WERI-Rb-1 (cell line): ENCODE data around the gene DHX15.
A peak's percentile ranks its signal among the peaks of the same experiment; 100 is the strongest.

Experiments used
- DNase-seq: peaks from one replicate; pipeline ENCODE4 v3.0.0-alpha.2; 2020
- H3K27ac ChIP-seq: fragments of 250-450 bp; sonication (Bioruptor Pico); 2 replicates; pipeline ENCODE4 v1.5.1; 2020; ENCODE audit warnings: mild to moderate bottlenecking, moderate library complexity
- H3K27me3 ChIP-seq: fragments of 250-450 bp; sonication (Bioruptor Pico); 2 replicates; pipeline ENCODE4 v1.5.1; 2021; ENCODE audit warnings: mild to moderate bottlenecking, low read depth, moderate library complexity; ENCODE audit not compliant: insufficient read depth, severe bottlenecking
- H3K36me3 ChIP-seq: fragments of 250-450 bp; sonication (Bioruptor Pico); 2 replicates; pipeline ENCODE4 v1.5.1; 2020; ENCODE audit warnings: mild to moderate bottlenecking, moderate library complexity
- H3K4me3 ChIP-seq: 2 replicates; pipeline ENCODE4 v1.5.1; 2011; ENCODE audit warnings: low read depth, mild to moderate bottlenecking, control low read depth, low read length
- H3K9me3 ChIP-seq: fragments of 250-450 bp; sonication (Bioruptor Pico); 2 replicates; pipeline ENCODE4 v1.5.1; 2021; ENCODE audit warnings: mild to moderate bottlenecking, moderate library complexity; ENCODE audit not compliant: severe bottlenecking
- CTCF ChIP-seq: IDR thresholded peaks from 2 replicates; pipeline ENCODE4 v1.5.1; 2011; ENCODE audit warnings: low read depth, mild to moderate bottlenecking, control low read depth, inconsistent platforms, low read length

The DHX15 gene

DNA sequence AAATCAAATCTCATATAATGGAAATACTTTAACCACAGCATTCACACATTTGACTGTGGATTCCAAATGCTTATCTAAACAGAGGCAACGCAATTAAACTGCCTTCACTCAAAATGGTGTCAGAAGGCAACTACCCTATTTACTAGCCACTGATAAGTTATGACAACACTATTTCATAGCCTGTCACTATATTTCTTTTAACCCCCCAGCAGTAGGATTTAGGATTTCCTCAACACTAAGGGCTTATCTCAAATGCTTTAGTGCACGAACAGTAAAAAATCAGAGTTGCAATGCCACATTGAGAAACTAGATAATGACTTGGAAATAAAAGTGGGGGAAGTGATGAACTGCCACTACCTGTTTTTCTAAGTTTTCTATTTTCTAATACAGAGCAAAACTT lies 66.7 kb downstream of the DHX15 start:
- Histone ChIP-seq H3K36me3 (peaks cover 46% of the 10 kb centered on the region), H3K27ac (no peak overlapping the region), H3K27me3 (no peaks in the 10 kb centered on the region), H3K4me3 (no peak overlapping the region), H3K9me3 (no peaks in the 10 kb centered on the region)
- no peak for DNase-seq
- no peak for TF ChIP-seq CTCF

DNA sequence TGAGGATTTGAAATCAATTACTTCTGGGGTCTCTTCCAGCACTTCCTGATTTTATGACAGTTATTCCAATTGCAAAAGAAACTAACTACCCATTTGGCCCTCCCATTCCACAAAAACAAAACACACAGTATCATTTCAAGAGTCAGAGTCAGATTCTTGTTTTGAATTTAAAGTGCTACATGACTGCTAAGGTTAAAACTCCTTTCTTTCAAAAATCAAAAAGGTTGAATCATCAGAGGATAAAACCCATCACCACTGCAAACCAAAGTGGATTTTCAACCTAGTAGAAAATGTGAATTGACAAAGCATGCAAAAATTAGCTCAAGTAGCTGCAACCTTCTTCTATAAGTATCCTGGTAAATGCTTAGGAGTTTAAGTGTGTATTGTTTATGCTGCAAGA lies 67.4 kb downstream of the DHX15 start:
- no peak for DNase-seq
- Histone ChIP-seq H3K9me3 (no peaks in the 10 kb centered on the region), H3K27ac (no peak overlapping the region), H3K36me3 (peaks cover 40% of the 10 kb centered on the region), H3K27me3 (no peaks in the 10 kb centered on the region), H3K4me3 (no peak overlapping the region)
- TF ChIP-seq CTCF, result no peak

DNA sequence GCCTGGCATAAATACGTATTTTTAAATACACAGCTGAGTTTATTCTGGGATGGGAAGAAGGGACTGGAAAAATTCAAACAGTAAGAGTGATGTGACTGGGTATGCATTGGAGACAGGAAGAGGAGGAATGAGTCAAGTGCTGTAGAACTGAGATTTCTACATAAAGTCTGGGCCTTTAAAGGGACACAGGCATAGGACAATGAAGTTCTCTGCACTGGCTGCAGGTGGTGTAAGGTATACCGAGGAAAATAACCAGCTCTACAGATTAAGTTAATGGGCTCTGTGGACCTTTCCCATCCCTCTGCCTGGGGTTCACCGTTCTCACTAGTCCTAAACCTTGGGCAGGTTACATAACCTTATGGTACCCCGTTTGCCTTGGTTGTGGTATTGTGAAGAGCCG lies 68.7 kb downstream of the DHX15 start:
- Histone ChIP-seq H3K27me3 (no peaks in the 10 kb centered on the region), H3K4me3 (no peak overlapping the region), H3K9me3 (no peaks in the 10 kb centered on the region), H3K27ac (no peak overlapping the region), H3K36me3 (peaks cover 28% of the 10 kb centered on the region)
- DNase-seq, result no peak
- 0 out of 2 replicates have a peak, but pooled peaks have one; percentile 11 for TF ChIP-seq CTCF

- Histone ChIP-seq H3K9me3 (no peaks in the 10 kb centered on the region), H3K27me3 (no peaks in the 10 kb centered on the region), H3K4me3 (no peak overlapping the region), H3K36me3 (peaks cover 20% of the 10 kb centered on the region), H3K27ac (no peak overlapping the region)
- 0 out of 2 replicates have a peak, but pooled peaks have one; percentile 14 for TF ChIP-seq CTCF
- DNase-seq, result no peak
Observed at GRCh38 chr4:24514808-24515207, 69.5 kb downstream of the DHX15 start.

DNA sequence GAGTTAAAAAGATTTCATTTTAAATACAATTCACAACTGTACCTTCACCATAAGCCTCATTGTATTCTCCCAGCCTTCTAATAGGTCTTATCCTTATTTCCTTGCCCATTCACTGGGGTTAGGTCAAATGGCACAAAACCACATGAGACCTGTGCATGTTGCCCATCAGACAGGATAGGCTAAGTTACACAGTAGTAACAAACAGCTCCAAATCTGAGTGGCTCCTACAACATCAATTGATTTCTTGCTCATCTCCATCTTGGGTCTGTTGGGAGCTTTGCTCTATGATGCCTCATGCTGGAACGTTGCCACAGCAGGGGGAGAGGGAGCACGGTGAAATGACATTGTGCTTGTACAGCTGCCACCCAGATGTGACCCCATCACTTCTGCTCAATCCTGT lies 70.6 kb downstream of the DHX15 start:
- no peak for TF ChIP-seq CTCF
- no peak for DNase-seq
- no peak overlapping the region for H3K4me3 ChIP-seq
- H3K27ac ChIP-seq, result no peak overlapping the region
- H3K9me3 ChIP-seq, result no peaks in the 10 kb centered on the region
- H3K27me3 ChIP-seq, result no peaks in the 10 kb centered on the region
- H3K36me3 ChIP-seq, result peaks cover 12% of the 10 kb centered on the region

- TF ChIP-seq CTCF, result no peak
- H3K36me3 ChIP-seq, result peaks cover 12% of the 10 kb centered on the region; the same call in 1 of the 2 replicates
- DNase-seq, result no peak
- no peaks in the 10 kb centered on the region for H3K27me3 ChIP-seq
- H3K9me3 ChIP-seq, result no peaks in the 10 kb centered on the region
- no peak overlapping the region for H3K27ac ChIP-seq
- no peak overlapping the region for H3K4me3 ChIP-seq
Observed at GRCh38 chr4:24511371-24512063, 72.8 kb downstream of the DHX15 start.
